IPS-NIHi11 (cell line): Measurements from ENCODE around the gene CNTNAP5.

Source experiments
- DNase-seq: peaks from one replicate; pipeline ENCODE4 v3.0.0; 2012; ENCODE audit warnings: mixed read lengths, low spot score

Gene CNTNAP5

DNA sequence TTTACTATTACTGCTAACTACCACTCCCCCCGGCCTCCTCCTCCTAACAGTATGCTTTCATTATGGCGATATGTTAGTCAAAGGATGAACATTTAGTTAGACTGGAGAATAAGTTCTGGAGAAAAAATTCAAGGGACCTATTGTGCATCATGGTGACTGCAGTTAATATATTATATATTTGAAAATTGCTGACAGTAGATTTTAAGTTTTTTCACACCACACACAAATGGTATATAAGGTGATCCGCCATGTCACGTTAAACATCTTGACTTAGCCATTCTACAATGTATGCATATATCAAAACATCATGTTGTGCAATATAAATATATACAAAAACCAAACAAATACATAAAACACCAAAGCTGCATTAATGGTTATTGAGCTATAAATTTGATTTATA is 873.7 kb downstream of the CNTNAP5 start:
- DNase-seq: no peak

DNA sequence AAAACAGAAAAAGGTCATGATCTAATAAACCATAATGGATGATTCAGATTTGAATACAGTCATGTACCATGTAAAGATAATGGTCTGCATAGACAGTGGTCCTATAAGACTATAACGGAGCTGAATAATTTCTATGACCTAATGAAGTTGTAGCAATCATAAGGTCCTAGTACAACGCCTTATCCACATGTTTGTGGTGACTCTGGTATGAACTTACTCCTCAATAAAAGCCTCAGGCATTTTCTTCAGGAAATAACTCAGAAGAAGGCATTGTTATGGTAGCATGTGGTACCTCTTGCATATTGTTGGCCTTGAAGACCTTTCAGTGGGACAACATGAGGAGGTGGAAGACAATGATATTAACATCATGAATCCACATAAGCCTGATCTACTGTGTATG is 883.3 kb downstream of the CNTNAP5 start:
- DNase-seq: no peak

DNA sequence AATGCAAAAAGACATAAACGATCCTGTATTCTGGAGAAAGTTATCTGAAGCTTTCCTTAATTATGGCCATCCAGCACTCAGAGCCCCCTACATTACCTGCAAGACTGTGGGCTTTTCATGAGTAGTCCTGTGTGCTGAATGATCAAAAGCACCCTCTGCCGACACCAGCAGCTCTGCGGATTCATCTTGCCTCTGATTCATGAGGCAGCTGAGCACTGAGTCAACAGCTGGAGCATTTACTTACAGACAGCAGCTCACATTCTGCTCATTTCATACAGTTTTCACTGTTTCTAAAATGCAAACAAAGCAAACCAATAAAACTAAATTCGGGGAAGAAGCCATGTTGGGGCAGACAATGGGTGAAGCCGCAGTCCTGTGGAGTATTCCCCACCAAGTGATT is 886.5 kb downstream of the CNTNAP5 start:
- no peak for DNase-seq

DNA sequence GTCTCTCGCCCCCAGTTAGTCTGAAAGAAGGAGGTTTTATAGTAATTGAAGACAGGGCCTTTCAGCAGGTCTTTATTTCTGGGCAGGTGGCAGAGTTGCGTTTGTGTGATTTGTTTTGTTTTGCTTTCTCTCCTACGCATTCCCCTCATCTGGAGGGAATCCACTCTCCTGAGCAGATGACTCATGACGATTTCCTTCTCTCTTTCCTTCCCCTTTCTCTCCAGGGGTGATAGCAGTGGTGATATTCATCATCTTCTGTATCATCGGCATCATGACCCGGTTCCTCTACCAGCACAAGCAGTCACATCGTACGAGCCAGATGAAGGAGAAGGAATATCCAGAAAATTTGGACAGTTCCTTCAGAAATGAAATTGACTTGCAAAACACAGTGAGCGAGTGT is 888.8 kb downstream of the CNTNAP5 start:
- no peak for DNase-seq

DNA sequence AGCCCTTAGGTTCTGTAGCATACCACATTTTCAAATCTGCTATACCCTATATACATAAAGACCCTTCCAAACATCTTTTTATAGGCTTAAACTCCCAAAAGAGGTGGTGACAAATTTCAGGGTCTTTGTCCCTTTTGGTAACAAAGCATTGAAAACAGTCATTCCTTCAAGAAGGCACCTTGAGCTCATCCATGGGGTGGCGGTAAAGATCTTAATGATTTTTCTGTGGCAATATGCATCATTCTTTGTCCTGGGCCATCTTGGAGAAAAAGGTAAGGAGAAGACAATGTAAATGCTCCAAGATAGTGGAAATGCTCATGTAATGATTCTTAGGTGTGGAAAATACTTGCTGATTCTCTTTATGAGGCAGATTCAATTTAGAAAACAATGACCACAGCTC is 890.5 kb downstream of the CNTNAP5 start:
- DNase-seq: no peak

DNA sequence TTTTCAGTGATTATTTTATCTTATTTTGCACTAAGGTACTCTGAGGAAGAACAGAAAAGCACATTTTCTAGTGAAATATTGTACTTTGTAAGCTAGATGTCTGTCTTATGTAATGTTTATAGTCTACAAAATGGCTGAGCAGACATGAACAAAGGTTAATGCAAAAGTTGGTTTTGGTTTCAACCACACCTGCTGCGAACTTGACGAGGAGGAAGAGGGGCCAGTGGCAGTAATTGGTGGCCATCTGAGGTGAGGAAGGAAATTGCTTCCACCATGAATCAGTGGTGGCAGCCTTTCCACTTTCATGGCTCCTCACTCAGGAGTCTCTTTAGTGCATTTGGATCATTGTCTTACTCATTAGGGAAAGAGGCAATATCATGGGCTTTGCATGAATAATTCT is 894.2 kb downstream of the CNTNAP5 start:
- no peak for DNase-seq

DNA sequence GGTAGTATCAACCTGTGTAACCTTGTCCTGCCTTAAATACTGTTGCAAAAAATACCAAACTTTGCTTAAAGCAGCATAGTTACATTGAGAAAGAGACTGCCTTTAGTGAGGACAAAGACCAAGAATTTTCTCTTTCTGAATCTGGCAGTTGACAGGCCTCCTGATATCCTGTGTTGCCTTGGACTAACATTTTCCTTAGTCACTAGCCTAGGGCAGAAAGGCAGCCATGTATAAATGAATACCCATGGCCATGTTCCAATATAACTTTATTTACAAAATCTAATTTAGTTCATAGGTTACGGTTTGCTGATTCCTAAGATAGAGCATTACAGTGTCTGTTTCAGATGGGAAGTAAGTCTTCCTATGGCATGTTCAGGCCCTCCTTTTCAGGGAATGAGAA is 895.4 kb downstream of the CNTNAP5 start:
- DNase-seq: no peak

DNA sequence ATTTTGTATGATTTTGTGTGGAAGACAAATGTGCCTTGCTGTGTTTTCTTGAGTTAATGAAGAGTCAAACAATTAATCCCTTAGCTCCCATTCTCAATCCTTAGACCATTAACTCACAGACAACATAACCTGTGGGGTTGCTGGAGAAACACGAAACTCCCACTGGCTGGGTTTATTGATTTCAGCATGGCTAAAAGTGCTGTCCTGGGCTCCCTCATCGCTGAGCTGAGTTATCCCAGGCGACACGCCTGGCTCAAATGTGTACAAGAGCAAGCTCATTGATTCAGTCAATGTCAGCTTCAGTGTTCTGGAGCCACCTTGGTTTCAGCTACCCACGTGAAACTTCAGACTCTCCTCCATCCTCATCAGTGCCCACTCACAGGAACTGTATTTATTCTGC is 896.1 kb downstream of the CNTNAP5 start:
- no peak for DNase-seq

DNA sequence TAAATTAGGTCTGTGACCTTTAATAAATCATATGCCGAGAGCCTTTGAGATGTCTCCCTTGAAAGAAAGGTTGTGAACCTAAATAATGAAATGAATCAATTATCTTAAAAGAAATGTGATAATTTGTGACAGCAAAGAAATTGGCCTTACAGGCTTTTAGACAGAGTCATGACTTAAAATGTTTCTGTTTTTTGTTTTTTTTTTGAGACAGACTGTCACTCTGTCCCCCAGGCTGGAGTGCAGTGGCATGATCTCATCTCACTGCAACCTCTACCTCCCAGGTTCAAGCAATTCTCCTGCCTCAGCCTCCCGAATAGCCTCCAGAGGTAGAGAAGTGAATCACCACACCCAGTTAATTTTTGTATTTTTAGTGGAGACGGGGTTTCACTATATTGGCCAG is 898.0 kb downstream of the CNTNAP5 start:
- DNase-seq: no peak

DNA sequence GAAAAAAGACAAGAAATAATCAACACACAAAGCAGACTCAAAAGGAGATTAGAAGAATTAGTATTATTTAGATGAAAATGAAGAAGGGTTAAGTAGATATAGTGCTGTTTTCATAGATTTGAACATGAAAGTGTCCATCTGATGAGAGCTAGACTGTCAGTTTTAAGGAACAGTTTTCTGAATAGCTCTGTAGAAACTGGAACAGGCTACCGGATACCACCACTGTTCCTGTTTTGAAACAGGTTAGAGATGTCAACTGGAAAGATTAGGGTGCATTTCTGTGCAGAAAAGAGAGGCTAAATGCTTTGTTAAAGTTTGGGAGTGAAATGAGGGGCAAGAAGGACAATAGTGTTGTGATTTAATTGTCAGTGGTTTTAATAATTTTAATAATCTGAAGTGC is 908.8 kb downstream of the CNTNAP5 start:
- no peak for DNase-seq

DNA sequence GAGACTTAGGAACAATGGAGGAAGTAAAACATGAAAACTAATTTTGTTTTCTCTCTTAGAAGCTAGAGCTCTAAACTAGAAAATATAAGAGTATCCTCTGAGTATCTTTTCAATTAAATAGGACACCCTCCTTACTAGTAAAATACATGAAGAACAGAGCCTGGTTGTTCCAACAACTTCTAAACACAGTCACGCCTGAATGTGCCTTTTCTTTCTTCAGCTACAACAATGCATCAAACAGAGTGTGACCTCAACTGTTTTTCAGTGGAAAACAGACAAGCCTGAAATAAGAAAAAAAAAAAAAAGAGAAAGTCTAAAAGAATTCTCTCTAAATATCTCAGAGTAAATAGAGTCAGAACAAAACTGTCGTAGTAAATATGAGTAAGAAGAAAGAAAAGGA is 928.8 kb downstream of the CNTNAP5 start:
- no peak for DNase-seq

DNA sequence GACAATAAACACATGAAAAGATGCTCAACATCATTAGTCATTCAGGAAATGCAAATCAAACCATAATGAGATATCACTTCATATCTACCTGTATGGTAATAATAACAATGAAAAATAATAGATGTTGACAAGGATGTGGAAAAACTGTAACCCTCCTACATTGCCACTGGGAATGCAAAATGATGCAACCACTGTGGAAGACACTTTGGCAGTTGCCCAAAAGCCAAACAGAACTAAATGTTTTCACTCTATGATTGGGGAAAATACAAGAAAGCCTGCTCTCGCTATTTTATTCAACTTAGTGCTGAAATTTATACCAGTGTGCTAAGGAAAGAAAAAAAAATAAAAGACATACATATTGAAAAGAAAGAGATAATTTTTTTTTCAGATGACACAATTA is 934.5 kb downstream of the CNTNAP5 start:
- no peak for DNase-seq

DNA sequence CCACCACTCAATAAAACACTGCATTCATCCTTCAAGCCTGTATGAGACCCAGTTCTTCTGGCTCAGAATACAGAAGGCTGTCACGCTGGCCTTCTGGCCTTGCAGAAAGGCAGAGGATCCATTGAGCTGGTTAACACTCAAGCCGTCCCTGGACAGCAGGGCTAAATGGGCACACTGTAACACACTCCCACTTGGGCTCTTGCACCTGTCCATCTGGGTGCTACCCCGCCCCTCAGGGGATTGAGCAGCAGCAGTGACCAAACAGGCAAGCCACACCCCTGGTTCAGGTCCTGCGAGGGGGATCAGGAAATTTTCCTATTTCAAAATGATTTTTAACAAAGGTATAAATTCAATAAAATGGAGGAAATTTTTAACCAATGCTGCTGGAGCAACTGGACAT is 936.0 kb downstream of the CNTNAP5 start:
- DNase-seq: no peak
